Stimulated activated memory B cell treated with anti-CD40 and anti-IgM and Interleukin-4, amounts not matched to agents 10 μg/mL and 1 μg/mL and 100 μg/mL, for 72 hours (primary cell): Measurements from ENCODE around the gene SGPP1.
"Not testable (repeated sequence)": the region's sequence is repeated elsewhere in the genome, so short reads cannot be mapped to it uniquely, and the experiment has no call there.

Source experiments
- ATAC-seq: fragments of 150-1000 bp; cut with Tn5 transposase; 2 replicates; pipeline ENCODE4 v1.10.0; 2021
- H3K27ac Mint-ChIP-seq: one replicate; pipeline ENCODE4 v1.8.0; 2022; ENCODE audit warnings: mild to moderate bottlenecking, mixed read lengths
- H3K27me3 Mint-ChIP-seq: one replicate; pipeline ENCODE4 v1.8.0; 2022; ENCODE audit warnings: mixed read lengths
- H3K36me3 Mint-ChIP-seq: one replicate; pipeline ENCODE4 v1.8.0; 2022; ENCODE audit warnings: mixed read lengths
- H3K4me1 Mint-ChIP-seq: one replicate; pipeline ENCODE4 v1.8.0; 2022; ENCODE audit warnings: mixed read lengths
- H3K4me3 Mint-ChIP-seq: one replicate; pipeline ENCODE4 v1.8.0; 2022; ENCODE audit warnings: mild to moderate bottlenecking, moderate library complexity, mixed read lengths
- H3K9me3 Mint-ChIP-seq: one replicate; pipeline ENCODE4 v1.8.0; 2022; ENCODE audit warnings: mixed read lengths

SGPP1 gene

DNA sequence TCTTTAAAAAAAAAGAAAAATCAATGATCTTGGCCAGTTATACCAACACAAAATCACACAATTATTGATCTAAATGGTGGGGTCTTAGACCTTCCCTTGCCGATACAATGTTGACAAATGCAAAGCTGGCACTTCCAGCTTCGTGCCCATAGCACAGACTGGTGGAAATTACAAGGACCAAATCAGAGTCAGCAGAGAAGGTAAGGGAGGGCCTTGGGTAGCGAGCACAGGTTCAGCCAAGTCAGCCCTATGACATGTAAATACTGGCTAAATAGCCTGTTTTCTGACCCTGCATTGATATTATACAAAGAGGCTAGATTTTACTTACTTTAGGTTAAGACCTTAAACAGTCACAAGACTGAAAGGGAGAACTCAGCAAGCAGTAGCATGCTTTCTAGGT lies 55.9 kb downstream of the SGPP1 start:
- Mint-ChIP-seq H3K4me1 (no peaks in the 10 kb centered on the region), H3K27ac (no peak overlapping the region), H3K9me3 (no peaks in the 10 kb centered on the region), H3K4me3 (no peak overlapping the region), H3K36me3 (peaks cover 16% of the 10 kb centered on the region), H3K27me3 (no peaks in the 10 kb centered on the region)
- ATAC-seq = no peak

DNA sequence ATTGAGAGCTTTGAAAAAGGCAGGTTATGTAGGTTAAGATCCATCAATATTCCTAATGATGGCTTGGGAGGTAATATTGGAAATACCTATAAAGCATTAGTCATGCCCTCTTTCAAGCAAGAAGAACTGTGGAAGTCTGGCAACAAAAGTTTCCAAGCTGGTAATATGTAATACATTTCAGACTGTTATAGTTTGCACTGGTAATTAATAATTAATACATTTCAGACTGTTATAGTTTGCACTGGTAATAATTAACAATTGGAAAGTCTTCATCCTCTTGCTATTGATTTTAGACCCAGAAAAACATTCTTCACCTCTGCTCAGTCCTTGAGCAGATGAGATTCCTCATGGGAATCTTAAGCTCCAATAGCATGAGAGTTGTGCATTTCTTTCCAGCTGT lies 57.2 kb downstream of the SGPP1 start:
- no peaks in the 10 kb centered on the region for H3K4me1 Mint-ChIP-seq
- H3K9me3 Mint-ChIP-seq = no peaks in the 10 kb centered on the region
- ATAC-seq = no peak
- H3K36me3 Mint-ChIP-seq = peaks cover 10% of the 10 kb centered on the region
- no peaks in the 10 kb centered on the region for H3K27me3 Mint-ChIP-seq
- H3K4me3 Mint-ChIP-seq = no peak overlapping the region
- no peak overlapping the region for H3K27ac Mint-ChIP-seq

DNA sequence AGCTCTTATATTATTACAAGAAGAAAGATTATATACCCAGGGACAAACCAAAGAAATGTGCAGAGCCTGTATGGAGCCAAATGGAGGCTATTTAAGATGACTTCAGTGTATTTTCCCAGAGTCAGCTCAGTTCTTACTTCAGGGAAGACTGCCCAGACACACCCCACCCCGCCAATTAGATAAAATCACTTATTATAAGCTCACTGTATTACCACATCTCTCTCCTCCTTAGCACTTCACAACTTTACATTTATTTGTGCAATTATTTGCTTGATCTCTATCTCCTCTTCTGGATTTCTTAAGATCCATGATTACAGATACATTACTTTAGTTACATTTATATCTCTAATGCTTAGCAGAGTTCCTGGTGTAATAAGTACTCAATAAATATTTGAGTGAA lies 61.5 kb downstream of the SGPP1 start:
- H3K27me3 Mint-ChIP-seq = no peaks in the 10 kb centered on the region
- ATAC-seq = no peak

DNA sequence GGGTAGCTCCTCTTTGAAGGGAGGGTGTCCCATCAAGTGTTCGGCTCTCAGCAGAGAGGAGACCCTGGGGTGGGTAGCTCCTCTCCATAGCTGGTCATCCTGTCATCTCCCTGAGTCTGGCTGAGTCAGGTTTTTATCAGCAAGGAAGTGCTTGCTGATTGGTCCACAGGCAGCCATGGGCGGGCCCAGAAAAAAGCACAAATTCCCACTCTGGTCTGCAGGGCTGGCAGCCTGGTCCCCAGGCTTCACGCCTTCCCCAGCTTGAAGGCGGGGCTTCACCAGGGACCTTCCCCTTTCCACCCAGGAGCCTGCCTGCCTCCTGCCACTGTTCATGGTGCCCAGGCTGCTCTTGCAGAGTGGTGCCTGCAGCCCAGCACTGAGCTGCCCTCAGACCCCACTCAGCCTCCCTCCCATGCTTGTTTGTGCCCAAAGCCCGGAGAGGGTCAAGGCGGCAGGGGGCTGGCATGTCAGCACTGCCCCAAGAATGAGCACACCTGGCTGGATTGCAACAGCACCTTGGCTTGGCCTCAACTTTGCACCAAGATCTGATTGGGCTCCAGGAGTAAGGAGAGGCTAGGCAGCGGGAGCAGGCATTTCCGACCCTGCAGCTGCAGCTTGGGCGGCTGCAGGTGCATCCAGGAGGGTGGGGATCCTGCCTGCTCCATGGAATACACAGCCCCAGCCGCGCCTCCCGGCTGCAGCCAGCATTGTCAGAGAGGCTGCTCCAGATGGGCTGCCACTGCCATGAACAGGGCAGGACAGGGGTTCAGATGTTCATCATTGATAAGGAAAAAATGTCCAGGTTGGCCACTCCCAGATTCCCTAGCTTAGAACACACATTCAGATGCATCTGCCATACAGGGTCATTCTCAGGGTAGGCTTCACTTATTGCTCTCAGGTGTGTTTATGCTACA lies 64.2 kb downstream of the SGPP1 start:
- peak; percentile 31 for ATAC-seq
- H3K27ac Mint-ChIP-seq = no peak overlapping the region
- no peaks in the 10 kb centered on the region for H3K9me3 Mint-ChIP-seq
- H3K4me1 Mint-ChIP-seq = no peaks in the 10 kb centered on the region
- no peak overlapping the region for H3K4me3 Mint-ChIP-seq
- H3K36me3 Mint-ChIP-seq = peaks cover 5% of the 10 kb centered on the region
- H3K27me3 Mint-ChIP-seq = no peaks in the 10 kb centered on the region

More for the DNA sequence above, 61.5 kb downstream of the SGPP1 start:
- no peaks in the 10 kb centered on the region for H3K36me3 Mint-ChIP-seq
- no peaks in the 10 kb centered on the region for H3K9me3 Mint-ChIP-seq
- H3K4me3 Mint-ChIP-seq = no peak overlapping the region
- no peak overlapping the region for H3K27ac Mint-ChIP-seq
- H3K4me1 Mint-ChIP-seq = no peaks in the 10 kb centered on the region

DNA sequence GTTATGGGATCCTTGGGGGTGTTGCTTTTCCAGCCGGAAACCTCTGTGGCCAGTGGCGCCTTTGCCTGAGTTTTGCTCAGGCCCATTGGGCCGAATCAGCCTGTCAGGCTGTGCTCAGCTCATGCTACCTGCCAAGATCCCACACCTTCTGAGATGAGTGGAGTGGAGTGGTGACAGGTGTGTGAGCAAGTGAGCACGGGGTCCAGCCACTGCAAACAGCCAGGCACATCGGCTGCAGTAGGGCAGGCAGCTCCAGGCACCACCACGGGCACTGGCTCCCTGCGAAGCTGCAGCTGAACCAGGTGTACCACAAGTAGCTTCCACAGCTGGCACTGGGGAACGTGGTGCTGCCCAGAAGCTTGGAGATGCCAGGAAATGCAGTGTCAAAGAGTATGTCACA lies 65.1 kb downstream of the SGPP1 start:
- H3K9me3 Mint-ChIP-seq = no peaks in the 10 kb centered on the region
- H3K36me3 Mint-ChIP-seq = peaks cover 5% of the 10 kb centered on the region
- H3K27ac Mint-ChIP-seq = no peak overlapping the region
- no peak overlapping the region for H3K4me3 Mint-ChIP-seq
- no peaks in the 10 kb centered on the region for H3K4me1 Mint-ChIP-seq
- H3K27me3 Mint-ChIP-seq = no peaks in the 10 kb centered on the region
- ATAC-seq = no peak

DNA sequence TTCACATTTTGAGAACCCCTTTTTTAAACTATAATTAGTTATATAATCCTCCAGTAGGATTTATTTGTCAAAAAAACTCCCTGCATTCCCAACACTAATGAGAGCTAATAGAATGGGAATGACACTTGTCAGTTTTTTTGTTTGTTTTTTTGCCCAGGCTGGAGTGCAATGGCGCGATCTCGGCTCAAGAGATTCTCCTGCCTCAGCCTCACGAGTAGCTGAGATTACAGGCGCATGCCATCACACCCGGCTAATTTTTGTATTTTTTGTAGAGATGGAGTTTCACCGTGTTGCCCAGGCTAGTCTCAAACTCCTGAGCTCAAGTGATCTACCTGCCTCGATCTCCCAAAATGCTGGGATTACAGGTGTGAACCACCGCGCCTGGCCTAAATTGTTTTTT lies 66.0 kb downstream of the SGPP1 start:
- not testable (repeated sequence) for H3K4me1 Mint-ChIP-seq, H3K27ac Mint-ChIP-seq, H3K27me3 Mint-ChIP-seq, H3K4me3 Mint-ChIP-seq, H3K9me3 Mint-ChIP-seq, ATAC-seq
- peaks cover 11% of the 10 kb centered on the region for H3K36me3 Mint-ChIP-seq

DNA sequence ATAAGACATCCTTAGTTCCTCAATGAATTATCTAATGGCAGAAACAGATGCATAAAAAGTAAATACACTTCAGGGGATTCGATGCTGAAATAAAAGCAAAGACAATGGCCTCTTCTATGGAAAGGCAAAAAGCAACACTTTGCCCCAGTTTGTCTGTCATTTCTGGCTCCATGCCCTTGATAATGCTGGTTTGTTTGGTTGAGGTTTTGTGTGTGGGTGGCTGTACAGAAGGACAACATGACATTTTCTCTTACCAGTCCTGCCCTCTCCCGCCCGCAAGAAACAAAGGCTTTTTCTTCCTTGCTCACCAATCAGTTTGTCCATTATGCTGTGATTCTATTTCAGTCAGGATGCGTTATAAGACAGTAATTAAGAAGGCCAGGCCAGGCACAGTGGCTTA lies 68.1 kb downstream of the SGPP1 start:
- Mint-ChIP-seq H3K9me3 (no peaks in the 10 kb centered on the region), H3K4me1 (peaks cover 10% of the 10 kb centered on the region), H3K27me3 (no peaks in the 10 kb centered on the region), H3K27ac (no peak overlapping the region), H3K36me3 (peaks cover 13% of the 10 kb centered on the region), H3K4me3 (no peak overlapping the region)
- ATAC-seq = no peak

DNA sequence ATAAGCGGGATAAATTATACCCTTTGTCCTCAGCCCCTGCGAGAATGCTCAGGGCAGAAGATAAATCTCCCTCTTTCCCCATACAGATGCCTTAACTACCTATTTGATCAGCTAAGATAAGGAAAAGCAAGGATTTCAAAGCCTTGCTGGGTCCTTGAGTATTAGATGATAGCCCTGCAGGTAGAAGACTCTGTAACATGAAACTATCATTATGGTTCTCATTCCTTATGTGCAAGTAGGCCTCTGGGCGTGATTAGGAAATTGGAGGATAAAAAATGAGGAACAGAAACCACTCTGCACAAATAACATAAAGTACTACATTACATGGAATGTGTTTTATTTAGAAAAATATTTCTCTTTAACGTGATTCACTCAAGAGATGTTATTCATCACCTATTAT lies 71.7 kb downstream of the SGPP1 start:
- Mint-ChIP-seq H3K36me3 (peaks cover 13% of the 10 kb centered on the region), H3K27me3 (no peaks in the 10 kb centered on the region), H3K4me3 (no peak overlapping the region), H3K27ac (peak overlapping the region; percentile 32), H3K4me1 (peaks cover 10% of the 10 kb centered on the region), H3K9me3 (no peaks in the 10 kb centered on the region)
- no peak for ATAC-seq

DNA sequence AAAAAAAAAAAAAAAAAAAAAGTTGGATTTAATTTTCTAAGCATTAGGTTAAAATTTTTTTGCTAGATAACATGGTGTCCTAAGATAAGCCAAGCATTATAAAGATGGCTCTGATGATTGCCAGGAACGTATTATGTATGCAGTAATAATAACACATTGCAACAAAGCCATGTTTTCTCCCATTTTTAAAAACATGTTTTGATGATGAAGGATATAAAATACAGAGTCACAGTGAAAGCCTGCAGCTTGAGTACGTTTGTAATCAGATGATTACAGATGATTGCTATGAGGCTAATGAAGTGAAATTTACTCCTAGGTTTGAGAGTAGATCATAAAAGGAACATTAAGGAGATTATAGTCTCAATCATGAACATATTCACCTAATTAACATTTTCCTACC lies 72.9 kb downstream of the SGPP1 start:
- no peak overlapping the region for H3K27ac Mint-ChIP-seq
- H3K36me3 Mint-ChIP-seq = peaks cover 13% of the 10 kb centered on the region
- H3K4me1 Mint-ChIP-seq = peaks cover 15% of the 10 kb centered on the region
- no peak for ATAC-seq
- no peaks in the 10 kb centered on the region for H3K27me3 Mint-ChIP-seq
- H3K4me3 Mint-ChIP-seq = no peak overlapping the region
- H3K9me3 Mint-ChIP-seq = no peaks in the 10 kb centered on the region

DNA sequence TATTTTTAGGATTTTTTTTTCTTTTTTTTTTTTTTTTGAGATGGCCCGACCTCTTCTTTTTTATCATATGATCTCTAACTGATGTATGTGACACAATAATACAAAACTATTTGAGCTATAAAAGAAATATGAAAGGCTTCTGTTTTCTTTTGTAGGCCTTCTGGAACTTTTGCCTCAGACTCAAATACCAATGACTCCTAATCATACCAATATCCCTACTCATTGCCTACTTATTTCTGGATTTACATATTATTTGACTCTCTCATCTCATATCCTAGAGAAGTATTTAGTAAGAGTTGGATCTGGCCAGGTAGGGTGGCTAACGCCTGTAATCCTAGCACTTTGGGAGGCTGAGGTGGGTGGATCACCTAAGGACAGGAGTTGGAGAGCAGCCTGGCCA lies 73.5 kb downstream of the SGPP1 start:
- Mint-ChIP-seq H3K9me3 (no peaks in the 10 kb centered on the region), H3K4me3 (no peak overlapping the region), H3K27me3 (no peaks in the 10 kb centered on the region), H3K4me1 (peaks cover 17% of the 10 kb centered on the region), H3K36me3 (peaks cover 10% of the 10 kb centered on the region), H3K27ac (no peak overlapping the region)
- ATAC-seq = no peak

DNA sequence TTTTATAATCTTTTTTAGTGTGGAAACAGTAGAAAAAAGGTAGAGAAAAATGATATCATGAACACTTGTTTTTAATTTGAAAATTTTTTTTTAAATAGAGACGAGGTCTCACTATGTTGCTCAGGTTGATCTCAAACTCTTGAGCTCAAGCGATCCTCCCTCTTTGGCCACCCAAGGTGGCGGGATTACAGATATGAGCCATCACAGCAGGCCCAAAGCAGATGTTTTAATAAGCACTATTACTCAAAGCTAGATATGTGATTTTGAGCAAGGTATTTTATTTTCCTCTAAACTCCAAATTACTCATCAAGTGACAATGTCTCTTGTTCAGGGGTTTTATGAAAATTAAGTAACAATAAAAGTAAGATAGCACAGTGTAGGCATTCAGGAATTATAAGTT lies 75.5 kb downstream of the SGPP1 start:
- H3K4me1 Mint-ChIP-seq = peaks cover 26% of the 10 kb centered on the region
- no peaks in the 10 kb centered on the region for H3K27me3 Mint-ChIP-seq
- peaks cover 14% of the 10 kb centered on the region for H3K36me3 Mint-ChIP-seq
- H3K9me3 Mint-ChIP-seq = no peaks in the 10 kb centered on the region
- H3K4me3 Mint-ChIP-seq = no peak overlapping the region
- ATAC-seq = no peak
- H3K27ac Mint-ChIP-seq = no peak overlapping the region

DNA sequence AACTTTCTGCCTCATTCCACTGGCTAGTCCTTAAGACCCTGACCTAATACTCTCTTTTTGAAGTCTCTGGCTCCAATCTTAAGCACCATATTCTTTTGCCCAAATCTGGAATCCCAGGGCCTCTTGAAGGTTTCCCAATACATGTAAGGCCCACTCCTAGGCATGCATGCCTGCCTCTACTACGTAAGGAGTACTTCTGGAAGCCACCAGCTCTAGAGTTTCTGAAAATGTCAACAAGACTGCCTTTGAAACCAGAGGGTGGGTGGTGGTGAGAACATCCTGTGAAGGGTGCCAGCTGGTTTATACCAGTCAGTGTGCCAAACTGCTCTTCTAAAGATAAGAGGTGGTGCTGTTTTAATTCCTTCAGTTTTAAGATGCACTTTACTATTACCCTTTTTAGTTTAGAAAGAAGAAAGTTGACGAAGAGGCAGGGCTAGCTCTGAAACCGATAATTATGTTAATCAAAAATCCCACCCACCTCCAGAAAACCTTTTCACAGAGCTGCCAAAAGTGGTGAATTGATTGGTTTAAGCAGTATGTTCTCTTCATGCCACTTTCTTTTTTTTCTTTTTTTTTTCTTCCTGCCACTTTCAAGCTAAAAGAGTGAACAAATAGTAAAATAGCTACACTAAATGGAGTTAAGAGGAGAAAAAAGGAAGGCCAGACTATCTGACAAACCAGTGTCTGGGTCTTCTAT lies 77.5 kb downstream of the SGPP1 start:
- Mint-ChIP-seq H3K36me3 (peaks cover 6% of the 10 kb centered on the region), H3K9me3 (no peaks in the 10 kb centered on the region), H3K4me3 (no peak overlapping the region), H3K27ac (peak overlapping the region; percentile 18), H3K27me3 (no peaks in the 10 kb centered on the region), H3K4me1 (peaks cover 20% of the 10 kb centered on the region)
- no peak for ATAC-seq

DNA sequence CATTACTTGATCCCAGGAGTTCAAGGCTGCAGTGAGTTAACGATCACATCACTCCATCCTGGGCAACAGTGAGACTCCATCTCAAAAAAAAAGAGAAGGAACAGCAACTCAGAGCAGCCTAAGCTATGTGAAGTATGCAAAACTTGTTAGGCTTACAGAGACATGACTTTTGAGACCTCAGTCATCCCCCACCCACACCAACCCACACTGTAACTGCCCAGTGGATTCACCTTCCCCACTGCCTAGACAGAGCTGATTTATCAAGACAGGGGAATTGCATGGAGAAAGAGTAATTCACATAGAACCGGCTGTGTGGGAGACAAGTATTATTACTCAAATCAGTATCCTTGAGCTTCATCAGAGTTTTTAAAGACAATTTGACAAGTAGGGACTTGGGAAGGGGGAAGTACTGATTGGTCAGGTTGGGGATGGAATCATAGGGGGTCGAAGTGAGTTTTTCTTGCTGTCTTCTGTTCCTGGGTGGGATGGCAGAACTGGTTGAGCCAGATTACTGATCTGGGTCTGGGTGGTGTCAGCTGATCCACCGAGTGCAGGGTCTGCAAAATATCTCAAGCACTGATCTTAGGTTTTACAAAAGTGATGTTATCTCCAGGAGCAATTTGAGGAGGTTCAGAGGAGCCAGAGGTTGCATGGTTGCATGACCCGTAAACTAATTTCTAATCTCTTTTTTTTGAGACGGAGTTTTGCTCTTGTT lies 80.0 kb downstream of the SGPP1 start:
- no peaks in the 10 kb centered on the region for H3K27me3 Mint-ChIP-seq
- H3K9me3 Mint-ChIP-seq = no peaks in the 10 kb centered on the region
- ATAC-seq = peak; percentile 58
- H3K4me1 Mint-ChIP-seq = peaks cover 20% of the 10 kb centered on the region
- peak overlapping the region; percentile 19 for H3K27ac Mint-ChIP-seq
- H3K36me3 Mint-ChIP-seq = peaks cover 6% of the 10 kb centered on the region
- H3K4me3 Mint-ChIP-seq = no peak overlapping the region

DNA sequence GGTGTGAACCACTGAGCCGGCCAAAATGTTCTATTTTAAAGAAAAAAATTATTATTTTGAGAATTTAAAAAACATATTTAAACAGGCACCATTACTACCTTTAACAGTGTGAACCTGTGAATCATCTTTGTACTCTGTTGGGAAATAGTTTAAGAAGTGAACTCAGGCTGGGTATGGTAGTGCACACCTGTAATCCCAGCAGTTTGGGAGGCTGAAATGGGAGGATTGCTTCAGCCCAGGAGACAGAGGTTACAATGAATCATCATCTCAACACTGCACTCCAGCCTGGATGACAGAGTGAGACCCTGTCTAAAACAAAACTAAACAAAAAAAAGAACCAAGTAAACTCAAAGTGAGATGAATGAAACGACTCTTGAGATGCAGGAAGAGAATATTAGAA lies 83.1 kb downstream of the SGPP1 start:
- no peak overlapping the region for H3K27ac Mint-ChIP-seq
- peaks cover 16% of the 10 kb centered on the region for H3K4me1 Mint-ChIP-seq
- H3K4me3 Mint-ChIP-seq = no peak overlapping the region
- no peak for ATAC-seq
- H3K27me3 Mint-ChIP-seq = no peaks in the 10 kb centered on the region
- peaks cover 7% of the 10 kb centered on the region for H3K36me3 Mint-ChIP-seq
- H3K9me3 Mint-ChIP-seq = no peaks in the 10 kb centered on the region

DNA sequence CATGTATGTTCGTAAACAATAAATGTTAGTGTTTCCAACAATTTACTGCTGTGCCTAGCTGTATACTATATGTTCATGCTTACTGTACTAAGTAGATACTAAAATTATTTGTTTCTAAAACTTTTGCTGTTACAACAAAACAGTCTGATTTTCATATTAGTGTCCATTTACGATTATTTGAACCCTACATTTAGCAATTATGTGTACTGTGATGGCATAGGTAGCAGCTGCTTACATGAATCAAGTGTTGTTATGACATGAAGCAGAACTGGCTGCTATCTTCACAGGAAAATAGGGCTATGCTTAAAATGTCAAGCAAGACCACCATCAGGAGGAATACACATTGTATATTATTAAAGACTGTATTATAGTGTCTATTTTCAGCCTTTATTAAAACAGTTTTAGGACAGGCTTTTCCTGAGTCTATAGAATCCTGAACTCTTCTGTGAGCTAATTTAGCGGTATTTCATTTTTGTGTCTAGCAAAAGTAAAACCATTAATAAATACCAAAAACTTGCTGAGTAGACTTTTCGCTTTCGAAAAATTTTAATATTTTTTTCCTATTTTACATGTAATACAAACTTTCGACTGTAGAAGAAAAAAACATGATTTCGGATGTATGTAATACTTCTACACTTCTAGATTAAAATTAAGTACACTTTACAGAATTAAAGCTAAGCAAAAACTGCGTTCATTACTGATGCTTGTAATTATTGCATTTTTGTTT lies 85.0 kb downstream of the SGPP1 start:
- H3K9me3 Mint-ChIP-seq = no peaks in the 10 kb centered on the region
- ATAC-seq = no peak
- H3K27me3 Mint-ChIP-seq = no peaks in the 10 kb centered on the region
- H3K36me3 Mint-ChIP-seq = peaks cover 17% of the 10 kb centered on the region
- peak overlapping the region; percentile 96 for H3K27ac Mint-ChIP-seq
- H3K4me1 Mint-ChIP-seq = peaks cover 25% of the 10 kb centered on the region
- H3K4me3 Mint-ChIP-seq = peak overlapping the region; percentile 94
